Natural killer cell (primary cell): ENCODE data around the gene POLRMT. TPM values are rescaled to one million over a fixed set of nuclear protein-coding genes. Genes with fewer than 3 reads are reported as not detected.

Experiments used
- ATAC-seq, 3 donors: fragments of 150-1000 bp in 2 of 3; fragments of 200-7000 bp in 1 of 3; cut with Tn5 transposase; 1 replicate in 1 of 3; 2 replicates in 2 of 3; pipeline ENCODE4 v1.10.0; 2021; ENCODE audit warnings: mild to moderate bottlenecking in 2 of 3, moderate library complexity in 2 of 3
- DNase-seq, 2 donors: peaks; one replicate each; pipeline versions ENCODE4 v3.0.0 to v3.0.0-alpha.2; 2013 to 2021; ENCODE audit warnings: mixed read lengths in 1 of 2
- H3K27ac ChIP-seq: one replicate; pipeline ENCODE4 v1.5.1; 2013; ENCODE audit warnings: mild to moderate bottlenecking, low read length
- H3K27me3 ChIP-seq: one replicate; pipeline ENCODE4 v1.6.1; 2013; ENCODE audit warnings: low read length; ENCODE audit not compliant: control insufficient read depth, insufficient read depth
- H3K36me3 ChIP-seq: one replicate; pipeline ENCODE4 v1.6.1; 2013; ENCODE audit warnings: low read length; ENCODE audit not compliant: control insufficient read depth, insufficient read depth
- H3K4me1 ChIP-seq: one replicate; pipeline ENCODE4 v1.6.1; 2013; ENCODE audit warnings: low read length; ENCODE audit not compliant: control insufficient read depth, insufficient read depth
- H3K4me3 ChIP-seq: one replicate; pipeline ENCODE4 v1.5.1; 2013; ENCODE audit warnings: low read length
- H3K9me3 ChIP-seq: one replicate; pipeline ENCODE4 v1.6.1; 2013; ENCODE audit warnings: low read length; ENCODE audit not compliant: control insufficient read depth, insufficient read depth
- H3K27ac Mint-ChIP-seq, 2 donors: one replicate each; pipeline ENCODE4 v1.8.0; 2022; ENCODE audit warnings: mild to moderate bottlenecking in 2 of 2, mixed read lengths in 2 of 2, moderate library complexity in 1 of 2
- H3K27me3 Mint-ChIP-seq, 2 donors: one replicate each; pipeline ENCODE4 v1.8.0; 2022; ENCODE audit warnings: low read depth in 2 of 2, mixed read lengths in 2 of 2
- H3K36me3 Mint-ChIP-seq: one replicate; pipeline ENCODE4 v1.8.0; 2022; ENCODE audit warnings: mixed read lengths
- H3K4me1 Mint-ChIP-seq, 2 donors: one replicate each; pipeline ENCODE4 v1.8.0; 2022; ENCODE audit warnings: mixed read lengths in 2 of 2
- H3K4me3 Mint-ChIP-seq: one replicate; pipeline ENCODE4 v1.8.0; 2022; ENCODE audit warnings: mild to moderate bottlenecking, moderate library complexity, mixed read lengths
- H3K9me3 Mint-ChIP-seq, 2 donors: one replicate each; pipeline ENCODE4 v1.8.0; 2022; ENCODE audit warnings: mixed read lengths in 2 of 2
- CTCF ChIP-seq: fragments of 200-600 bp; IDR thresholded peaks from one replicate; pipeline ENCODE4 v1.8.0; 2022; ENCODE audit warnings: antibody characterized with exemption
- WGBS: methylation state at CpG from one replicate; pipeline ENCODE4 v1.1.7; 2013; ENCODE audit warnings: missing lambda C conversion rate; ENCODE audit not compliant: insufficient coverage; 5-methylcytosine and 5-hydroxymethylcytosine counted together
- intact Hi-C: fragments of 100-400 bp; cut with micrococcal nuclease; formaldehyde crosslinking; loops from one replicate; pipeline ENCODE4 v1.14.2; 2022
- total RNA-seq, 4 donors: library from RNA; stranded (reverse); fragments of 120-200 nt in 1 of 4; gene quantifications; one replicate each; pipeline versions ENCODE4 v1.2.3 to v1.2.4, GENCODE V29; 2013 to 2022

POLRMT gene
- total RNA-seq, 3 donors from 2014 or later (not counting 1 experiment from before 2014, with no cell fraction given) = 57.2 to 58.5 (median 57.6) TPM

GRCh38 chr19:612941-613340, 20.4 kb downstream of the POLRMT start:
- peaks cover 12 to 21% of the 10 kb centered on the region in 2 donors for H3K4me1 Mint-ChIP-seq
- H3K4me3 ChIP-seq = no peak overlapping the region
- no peaks in the 10 kb centered on the region for H3K36me3 Mint-ChIP-seq
- peaks cover 3 to 7% of the 10 kb centered on the region in 2 donors for H3K27me3 Mint-ChIP-seq
- 77% methylated on average over 33 of the region's 33 CpGs for WGBS
- H3K27ac ChIP-seq = no peak overlapping the region
- H3K9me3 Mint-ChIP-seq = no peaks in the 10 kb centered on the region
- no peak overlapping the region for H3K4me3 Mint-ChIP-seq
- no peak for ATAC-seq
- intact Hi-C loops = no loop called here
- peak overlapping the region in 1 of 2 donors; percentile 36 for H3K27ac Mint-ChIP-seq
- no peaks in the 10 kb centered on the region for H3K36me3 ChIP-seq
- TF ChIP-seq CTCF = no peak
- H3K27me3 ChIP-seq = peaks cover 4% of the 10 kb centered on the region
- H3K9me3 ChIP-seq = no peaks in the 10 kb centered on the region
- peaks cover 53% of the 10 kb centered on the region for H3K4me1 ChIP-seq
- no peak for DNase-seq

GRCh38 chr19:611481-611868, 21.9 kb downstream of the POLRMT start:
- H3K36me3 ChIP-seq = no peaks in the 10 kb centered on the region
- H3K27ac Mint-ChIP-seq = peak overlapping the region; percentile 59 to 84
- H3K36me3 Mint-ChIP-seq = no peaks in the 10 kb centered on the region
- no peaks in the 10 kb centered on the region for H3K9me3 Mint-ChIP-seq
- H3K27me3 ChIP-seq = peaks cover 4% of the 10 kb centered on the region
- H3K4me3 ChIP-seq = peak overlapping the region; percentile 37
- H3K27ac ChIP-seq = peak overlapping the region; percentile 74
- DNase-seq (peak; percentile 48 to 71), ATAC-seq (peak; percentile 64 to 73 (median 72))
- H3K4me3 Mint-ChIP-seq = peak overlapping the region; percentile 82
- peaks cover 12 to 21% of the 10 kb centered on the region in 2 donors for H3K4me1 Mint-ChIP-seq
- peaks cover 55% of the 10 kb centered on the region for H3K4me1 ChIP-seq
- no peaks in the 10 kb centered on the region for H3K9me3 ChIP-seq
- peaks cover 3 to 7% of the 10 kb centered on the region in 2 donors for H3K27me3 Mint-ChIP-seq
- no peak for TF ChIP-seq CTCF
- intact Hi-C loops = no loop called here
- WGBS = 25% methylated on average over 13 of the region's 13 CpGs

GRCh38 chr19:610801-611480, 22.4 kb downstream of the POLRMT start:
- Mint-ChIP-seq H3K9me3 (no peaks in the 10 kb centered on the region), H3K27me3 (peaks cover 3 to 7% of the 10 kb centered on the region in 2 donors), H3K36me3 (no peaks in the 10 kb centered on the region), H3K4me1 (peaks cover 12 to 21% of the 10 kb centered on the region in 2 donors), H3K27ac (peak overlapping the region; percentile 59 to 84), H3K4me3 (peak overlapping the region; percentile 82)
- peaks cover 4% of the 10 kb centered on the region for H3K27me3 ChIP-seq
- WGBS = 21% methylated on average over 36 of the region's 36 CpGs
- no peaks in the 10 kb centered on the region for H3K9me3 ChIP-seq
- intact Hi-C loops = no loop called here
- TF ChIP-seq CTCF = no peak
- DNase-seq (peak in 1 of 2 donors; percentile 83), ATAC-seq (peak; percentile 41 to 49 (median 41))
- peak overlapping the region; percentile 37 for H3K4me3 ChIP-seq
- no peaks in the 10 kb centered on the region for H3K36me3 ChIP-seq
- H3K27ac ChIP-seq = peak overlapping the region; percentile 74
- peaks cover 55% of the 10 kb centered on the region for H3K4me1 ChIP-seq
